GM19035 (cell line): ENCODE results near the gene HSFY2.
"Not testable (repeated sequence)": the region's sequence is repeated elsewhere in the genome, so short reads cannot be mapped to it uniquely, and the experiment has no call there.

Experiments
- ATAC-seq: cut with Tn5 transposase; IDR thresholded peaks from one replicate; pipeline ENCODE4 v1.9.1; 2021; ENCODE audit not compliant: unreplicated experiment

HSFY2 gene

GRCh38 chrY:18773635-18774034 is at the start of gene HSFY2:
Gene HSFY2, minus strand, starts transcription at chrY:18773735. Its CDS starts 117 bp downstream, at chrY:18773618.
- ATAC-seq = not testable (repeated sequence)

GRCh38 chrY:18815751-18816150 is 42.2 kb upstream of the HSFY2 start:
- ATAC-seq = not testable (repeated sequence)

- not testable (repeated sequence) for ATAC-seq
Measured at GRCh38 chrY:18788757-18789406, 15.3 kb upstream of the HSFY2 start.

- ATAC-seq = not testable (repeated sequence)
Measured at GRCh38 chrY:18754077-18754476, 19.5 kb downstream of the HSFY2 start.

- ATAC-seq = not testable (repeated sequence)
Measured at GRCh38 chrY:18753133-18753815, 20.3 kb downstream of the HSFY2 start.

GRCh38 chrY:18723714-18724113 is 49.8 kb downstream of the HSFY2 start:
- not testable (repeated sequence) for ATAC-seq
